Caco-2 (cell line): ENCODE results near the gene SRRD. TPM values are rescaled to one million over a fixed set of nuclear protein-coding genes. Genes with fewer than 3 reads are reported as not detected.

Experiments
- BruUV-seq: library from RNA; stranded (reverse); fragments of 400-500 nt; replicated peaks from 2 replicates; lab custom pipeline; 2021; lab: Mats Ljungman, UMichigan
- CTCF ChIA-PET: fragments of 300-600 bp; sonication (Branson Sonifier 250); formaldehyde crosslinking; loops from one replicate; lab custom pipeline; 2022; ENCODE audit warnings: antibody characterized with exemption; lab: Charles Lee
- POLR2A ChIA-PET: fragments of 300-600 bp; sonication (Branson Sonifier 250); formaldehyde crosslinking; loops from one replicate; lab custom pipeline; 2022; ENCODE audit warnings: antibody characterized with exemption; lab: Charles Lee
- DNase-seq, 2 experiments: peaks; one replicate each; pipeline versions ENCODE4 v3.0.0 to v3.0.0-alpha.2; 2020 to 2022
- H3K27me3 ChIP-seq: replicated peaks from 2 replicates; pipeline ENCODE4 v1.6.0; 2011; ENCODE audit warnings: low read length; ENCODE audit not compliant: control insufficient read depth, insufficient read depth
- H3K36me3 ChIP-seq: 2 replicates; pipeline ENCODE4 v1.5.1; 2011; ENCODE audit warnings: low read length; ENCODE audit not compliant: control insufficient read depth, insufficient read depth
- H3K4me1 ChIP-seq: fragments of 250-450 bp; sonication (Bioruptor Pico); 2 replicates; pipeline ENCODE4 v1.5.1; 2020; ENCODE audit warnings: mild to moderate bottlenecking
- H3K4me3 ChIP-seq: 2 replicates; pipeline ENCODE4 v1.5.1; 2011; ENCODE audit warnings: low read depth, mild to moderate bottlenecking, control low read depth, low read length
- H3K9me3 ChIP-seq: fragments of 250-450 bp; sonication (Bioruptor Pico); 2 replicates; pipeline ENCODE4 v1.5.1; 2020; ENCODE audit warnings: mild to moderate bottlenecking, moderate library complexity
- H3K27ac Mint-ChIP-seq: one replicate; pipeline ENCODE4 v1.8.0; 2022; ENCODE audit warnings: mixed read lengths; ENCODE audit not compliant: unreplicated experiment
- H3K27me3 Mint-ChIP-seq: one replicate; pipeline ENCODE4 v1.8.0; 2022; ENCODE audit warnings: mixed read lengths; ENCODE audit not compliant: insufficient read depth, unreplicated experiment
- H3K36me3 Mint-ChIP-seq: one replicate; pipeline ENCODE4 v1.8.0; 2022; ENCODE audit warnings: mild to moderate bottlenecking, mixed read lengths; ENCODE audit not compliant: insufficient read depth, unreplicated experiment
- H3K4me1 Mint-ChIP-seq: one replicate; pipeline ENCODE4 v1.8.0; 2022; ENCODE audit warnings: low read depth, mixed read lengths; ENCODE audit not compliant: unreplicated experiment
- H3K4me3 Mint-ChIP-seq: one replicate; pipeline ENCODE4 v1.8.0; 2022; ENCODE audit warnings: mild to moderate bottlenecking, moderate library complexity, mixed read lengths; ENCODE audit not compliant: unreplicated experiment
- H3K9me3 Mint-ChIP-seq: one replicate; pipeline ENCODE4 v1.8.0; 2022; ENCODE audit warnings: mixed read lengths; ENCODE audit not compliant: unreplicated experiment
- intact Hi-C: fragments of 100-400 bp; cut with micrococcal nuclease; formaldehyde crosslinking; loops from one replicate; pipeline ENCODE4 v1.10.0; 2022; ENCODE audit not compliant: unreplicated experiment
- total RNA-seq: library from RNA; stranded (reverse); gene quantifications from 2 replicates; pipeline ENCODE4 v1.2.3, GENCODE V29; 2022
- TF ChIP-seq, protein P1 (sequence below), 2 experiments: fragments of 200-600 bp in 1 of 2; IDR thresholded peaks; 1 replicate in 1 of 2; 2 replicates in 1 of 2; pipeline versions ENCODE4 v1.5.1 to v1.8.0; 2011 to 2022; ENCODE audit warnings: antibody characterized with exemption in 1 of 2, control low read depth in 1 of 2, inconsistent platforms in 1 of 2, low read depth in 1 of 2, low read length in 1 of 2, mild to moderate bottlenecking in 1 of 2, moderate library complexity in 1 of 2; ENCODE audit not compliant: insufficient read depth in 1 of 2, severe bottlenecking in 1 of 2, unreplicated experiment in 1 of 2

SRRD gene
- total RNA-seq, 1 experiment from 2014 or later, result 21.8 TPM

- no peaks in the 10 kb centered on the region for H3K4me1 ChIP-seq
- Mint-ChIP-seq H3K4me3 (no peak overlapping the region), H3K27me3 (no peaks in the 10 kb centered on the region), H3K27ac (no peak overlapping the region), H3K4me1 (no peaks in the 10 kb centered on the region), H3K36me3 (peaks cover 62% of the 10 kb centered on the region), H3K9me3 (no peaks in the 10 kb centered on the region)
- no peaks in the 10 kb centered on the region for H3K27me3 ChIP-seq
- H3K36me3 ChIP-seq, result no peaks in the 10 kb centered on the region
- no peaks in the 10 kb centered on the region for H3K9me3 ChIP-seq
- POLR2A ChIA-PET, result no interaction called here
- TF ChIP-seq, protein P1, sequence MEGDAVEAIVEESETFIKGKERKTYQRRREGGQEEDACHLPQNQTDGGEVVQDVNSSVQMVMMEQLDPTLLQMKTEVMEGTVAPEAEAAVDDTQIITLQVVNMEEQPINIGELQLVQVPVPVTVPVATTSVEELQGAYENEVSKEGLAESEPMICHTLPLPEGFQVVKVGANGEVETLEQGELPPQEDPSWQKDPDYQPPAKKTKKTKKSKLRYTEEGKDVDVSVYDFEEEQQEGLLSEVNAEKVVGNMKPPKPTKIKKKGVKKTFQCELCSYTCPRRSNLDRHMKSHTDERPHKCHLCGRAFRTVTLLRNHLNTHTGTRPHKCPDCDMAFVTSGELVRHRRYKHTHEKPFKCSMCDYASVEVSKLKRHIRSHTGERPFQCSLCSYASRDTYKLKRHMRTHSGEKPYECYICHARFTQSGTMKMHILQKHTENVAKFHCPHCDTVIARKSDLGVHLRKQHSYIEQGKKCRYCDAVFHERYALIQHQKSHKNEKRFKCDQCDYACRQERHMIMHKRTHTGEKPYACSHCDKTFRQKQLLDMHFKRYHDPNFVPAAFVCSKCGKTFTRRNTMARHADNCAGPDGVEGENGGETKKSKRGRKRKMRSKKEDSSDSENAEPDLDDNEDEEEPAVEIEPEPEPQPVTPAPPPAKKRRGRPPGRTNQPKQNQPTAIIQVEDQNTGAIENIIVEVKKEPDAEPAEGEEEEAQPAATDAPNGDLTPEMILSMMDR (IDR thresholded peaks at IDR 0.05; ENCODE audit: insufficient read depth in 1 of 2, low read depth in 1 of 2, low read length in 1 of 2, severe bottlenecking in 1 of 2, unreplicated experiment in 1 of 2), result no peak
- DNase-seq, result no peak
- CTCF ChIA-PET, result no interaction called here
- intact Hi-C loops, result no loop called here
- no TSS peak for BruUV-seq
- no peak overlapping the region for H3K4me3 ChIP-seq
Observed at GRCh38 chr22:26489447-26490036, 5.9 kb downstream of the SRRD start.

DNA sequence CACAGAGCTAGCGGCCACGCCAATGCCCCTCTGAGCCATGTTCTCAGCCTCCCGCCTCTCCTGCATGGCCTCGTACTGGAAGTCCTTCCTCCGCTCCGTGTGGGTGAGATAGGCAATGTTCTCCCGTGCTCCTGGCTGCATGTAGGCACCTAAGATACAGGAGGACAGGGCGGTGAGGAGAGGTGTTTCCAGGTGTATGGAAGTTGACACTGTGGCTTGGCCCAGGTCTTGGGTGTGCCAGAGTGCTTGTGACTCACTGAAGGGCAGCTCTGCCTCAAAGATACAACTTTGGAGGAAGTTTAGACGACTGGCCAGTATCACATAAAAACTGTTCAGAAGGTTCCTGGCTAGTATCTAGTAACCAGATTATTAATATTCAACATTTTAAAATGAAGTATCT lies 8.5 kb downstream of the SRRD start:
- Mint-ChIP-seq H3K36me3 (peaks cover 88% of the 10 kb centered on the region), H3K27me3 (no peaks in the 10 kb centered on the region), H3K4me1 (no peaks in the 10 kb centered on the region), H3K27ac (no peak overlapping the region), H3K4me3 (no peak overlapping the region), H3K9me3 (no peaks in the 10 kb centered on the region)
- POLR2A ChIA-PET, result no interaction called here
- Histone ChIP-seq H3K27me3 (no peaks in the 10 kb centered on the region), H3K4me1 (no peaks in the 10 kb centered on the region), H3K9me3 (no peaks in the 10 kb centered on the region), H3K36me3 (no peaks in the 10 kb centered on the region; the same call in 1 of the 2 replicates), H3K4me3 (no peak overlapping the region)
- no TSS peak for BruUV-seq
- intact Hi-C loops, result no loop called here
- CTCF ChIA-PET, result no interaction called here
- TF ChIP-seq, protein P1 (IDR thresholded peaks at IDR 0.05; ENCODE audit: insufficient read depth in 1 of 2, low read depth in 1 of 2, low read length in 1 of 2, severe bottlenecking in 1 of 2, unreplicated experiment in 1 of 2), result no peak
- no peak for DNase-seq

GRCh38 chr22:26494506-26494905 lies 10.8 kb downstream of the SRRD start:
- Mint-ChIP-seq H3K27ac (no peak overlapping the region), H3K4me3 (no peak overlapping the region), H3K9me3 (no peaks in the 10 kb centered on the region), H3K27me3 (no peaks in the 10 kb centered on the region), H3K4me1 (no peaks in the 10 kb centered on the region), H3K36me3 (peaks cover 86% of the 10 kb centered on the region)
- no peak for DNase-seq
- no peaks in the 10 kb centered on the region for H3K27me3 ChIP-seq
- H3K4me3 ChIP-seq, result no peak overlapping the region
- no peaks in the 10 kb centered on the region for H3K4me1 ChIP-seq
- ChIA-PET CTCF (no interaction called here), POLR2A (no interaction called here)
- H3K36me3 ChIP-seq, result no peaks in the 10 kb centered on the region; the same call in 1 of the 2 replicates
- TF ChIP-seq, protein P1 (IDR thresholded peaks at IDR 0.05; ENCODE audit: insufficient read depth in 1 of 2, low read depth in 1 of 2, low read length in 1 of 2, severe bottlenecking in 1 of 2, unreplicated experiment in 1 of 2), result no peak
- intact Hi-C loops, result no loop called here
- H3K9me3 ChIP-seq, result no peaks in the 10 kb centered on the region
- no TSS peak for BruUV-seq
